Putamen (tissue), 1 donor: ENCODE results near the gene ABCC6.
A peak's percentile ranks its signal among the peaks of the same experiment; 100 is the strongest.
"Not testable (repeated sequence)": the region's sequence is repeated elsewhere in the genome, so short reads cannot be mapped to it uniquely, and the experiment has no call there.

ENCODE experiments used
- DNase-seq: peaks from one replicate; pipeline ENCODE4 v3.0.0-alpha.2; 2016; ENCODE audit warnings: low spot score

The ABCC6 gene

GRCh38 chr16:16222850-16223661 lies at the start of gene ABCC6:
Gene ABCC6, minus strand, starts transcription at chr16:16223494. Its CDS starts 60 bp downstream, at chr16:16223434.
- DNase-seq, result not testable (repeated sequence)

DNA sequence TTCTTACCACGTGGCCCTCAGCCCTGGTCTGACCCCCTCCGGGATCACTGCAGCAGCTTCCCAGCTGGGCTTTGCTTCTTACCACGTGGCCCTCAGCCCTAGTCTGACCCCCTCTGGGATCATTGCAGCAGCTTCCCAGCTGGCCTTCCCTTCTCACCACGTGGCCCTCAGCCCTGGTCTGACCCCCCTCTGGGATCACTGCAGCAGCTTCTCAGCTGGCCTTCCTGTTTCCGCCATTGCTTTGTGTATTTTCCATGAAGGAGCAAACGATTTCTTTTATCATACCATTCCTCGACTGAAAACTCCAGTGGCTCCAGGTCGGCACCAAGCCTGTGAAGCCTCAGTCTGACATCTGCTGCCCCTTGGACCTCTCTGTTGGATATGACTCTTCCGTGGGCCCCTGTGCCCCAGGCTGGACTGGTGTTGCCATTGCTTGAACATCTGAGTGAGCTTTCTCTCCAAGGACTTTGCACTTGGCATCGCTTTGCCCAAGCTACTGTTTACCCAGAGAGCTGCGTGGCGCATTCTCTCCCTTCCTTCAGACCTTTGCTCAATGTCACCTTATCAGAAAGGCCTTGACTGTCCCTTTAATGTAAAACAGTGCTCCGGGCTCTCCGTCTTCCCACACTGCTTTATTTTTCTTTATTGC lies 49.4 kb upstream of the ABCC6 start:
- DNase-seq, result not testable (repeated sequence)

GRCh38 chr16:16271658-16272057 lies 48.4 kb upstream of the ABCC6 start:
- not testable (repeated sequence) for DNase-seq

DNA sequence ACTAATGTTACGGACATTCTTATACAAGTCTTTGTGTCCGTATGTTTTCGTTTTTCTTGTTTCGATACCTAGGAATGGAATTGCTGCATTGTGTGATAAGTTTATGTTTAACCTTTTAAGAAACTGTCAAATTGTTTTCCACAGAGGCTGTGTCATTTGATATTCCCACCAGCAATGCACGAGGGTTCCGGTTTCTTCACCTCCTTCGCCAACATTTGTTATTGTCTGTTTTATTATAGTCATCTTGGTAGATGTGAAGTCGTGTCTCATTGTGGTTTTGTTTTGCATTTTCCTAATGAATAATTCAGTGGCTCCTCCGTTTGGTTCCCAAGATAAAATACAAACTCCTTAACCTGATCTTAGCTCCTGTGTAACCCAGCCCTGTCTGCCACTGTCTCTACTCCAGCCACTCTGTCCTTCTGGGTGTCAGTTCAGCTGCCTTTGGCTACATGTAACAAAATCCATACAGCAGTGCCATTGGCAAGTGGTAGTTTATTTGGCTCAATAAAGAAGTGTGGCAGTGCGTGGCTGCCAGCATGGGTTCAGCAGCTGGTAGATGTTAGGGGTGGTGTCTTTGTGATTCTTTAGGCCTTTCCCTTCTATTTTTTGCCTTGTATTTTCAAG lies 45.0 kb upstream of the ABCC6 start:
- DNase-seq, result not testable (repeated sequence)

- not testable (repeated sequence) for DNase-seq
Observed at GRCh38 chr16:16267708-16268107, 44.4 kb upstream of the ABCC6 start.

GRCh38 chr16:16265044-16265443 lies 41.8 kb upstream of the ABCC6 start:
- DNase-seq, result not testable (repeated sequence)

DNA sequence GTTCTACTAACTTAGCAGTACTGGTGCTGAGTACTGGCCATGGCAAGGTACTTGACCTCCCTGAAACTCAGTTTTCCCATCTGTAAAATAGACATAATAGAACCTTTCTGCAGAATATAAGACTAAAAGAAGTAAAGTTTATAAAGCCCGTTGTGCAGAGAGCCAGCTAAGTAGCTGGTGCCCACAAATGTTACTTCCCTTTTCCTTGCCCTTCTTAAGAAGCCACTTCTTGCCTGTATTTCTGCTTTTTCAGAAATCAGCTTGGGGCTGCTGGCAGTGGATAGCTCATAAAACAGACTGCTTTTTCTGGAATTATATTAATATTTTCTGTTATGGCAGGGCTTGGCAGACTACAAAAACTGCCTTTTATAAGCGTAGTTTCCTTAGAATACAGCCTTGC lies 40.7 kb upstream of the ABCC6 start:
- not testable (repeated sequence) for DNase-seq

- DNase-seq, result not testable (repeated sequence)
Observed at GRCh38 chr16:16262954-16263555, 39.8 kb upstream of the ABCC6 start.

GRCh38 chr16:16259971-16260370 lies 36.7 kb upstream of the ABCC6 start:
- DNase-seq, result not testable (repeated sequence)

DNA sequence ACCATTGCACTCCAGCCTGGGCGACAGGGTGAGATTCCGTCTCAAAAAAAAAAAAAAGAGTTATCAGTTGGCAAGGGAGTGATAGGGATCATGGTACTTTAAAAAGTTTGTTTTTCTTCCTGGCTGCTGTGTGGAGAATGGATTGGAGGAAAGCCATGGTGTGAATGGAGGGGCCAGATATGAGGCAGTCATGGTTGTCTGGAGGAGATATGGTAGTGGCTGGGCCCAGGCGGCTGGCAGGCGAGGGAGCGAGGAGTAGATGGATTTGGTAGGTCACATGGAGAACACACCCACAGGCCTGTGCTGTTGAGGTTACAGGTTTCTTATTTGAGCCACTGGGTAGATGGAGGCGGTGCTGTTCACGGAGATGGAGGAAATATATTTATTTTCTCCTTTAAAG lies 35.5 kb upstream of the ABCC6 start:
- DNase-seq, result not testable (repeated sequence)

DNA sequence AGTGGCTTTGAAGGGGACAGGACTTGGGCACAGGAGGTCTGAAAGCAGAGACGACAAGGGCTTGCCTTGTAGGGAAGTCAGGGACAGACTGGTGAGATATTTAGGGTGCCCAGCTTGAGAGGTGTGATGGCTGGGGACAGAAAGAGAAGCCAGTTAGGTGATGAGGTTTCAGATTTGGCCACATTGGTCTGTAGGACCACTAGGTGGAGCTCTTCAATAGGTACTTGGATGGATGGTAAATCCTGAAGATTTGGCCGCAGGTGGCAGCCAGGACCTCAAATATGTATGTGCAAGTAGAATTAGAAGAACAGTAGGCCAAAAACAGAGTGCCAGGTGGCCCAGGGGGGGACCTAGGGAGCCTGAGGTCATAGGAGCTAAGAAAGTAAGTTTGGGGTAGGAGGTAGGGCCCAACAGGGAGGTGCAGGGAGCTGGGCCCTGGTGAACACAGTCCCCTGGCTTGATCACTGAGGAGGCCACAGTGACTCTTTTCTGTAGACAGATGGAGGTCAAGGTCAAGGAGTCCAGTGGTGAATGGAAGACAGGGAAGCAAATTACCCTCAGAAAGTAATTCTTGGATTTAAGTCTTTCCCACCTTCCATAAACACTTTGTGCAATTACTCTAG lies 34.1 kb upstream of the ABCC6 start:
- DNase-seq, result not testable (repeated sequence)

DNA sequence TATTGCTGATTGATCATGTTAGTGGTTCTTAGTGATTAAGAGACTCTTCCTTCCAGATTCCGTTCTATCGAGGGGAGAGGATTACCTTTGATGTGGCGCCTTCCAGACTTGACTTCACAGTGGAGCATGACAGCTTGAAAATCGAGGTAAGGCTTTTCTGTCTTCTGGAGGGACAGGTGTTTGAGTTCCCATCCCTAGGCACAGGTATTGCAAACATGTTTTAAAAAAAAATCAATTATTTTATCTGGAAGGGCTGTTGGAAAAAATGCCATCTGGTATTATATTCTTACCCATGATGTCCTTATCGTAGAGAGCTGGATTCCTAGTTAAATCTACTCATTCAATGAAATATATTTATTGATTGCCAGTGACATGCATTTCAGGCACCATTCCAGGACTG lies 29.1 kb upstream of the ABCC6 start:
- DNase-seq, result not testable (repeated sequence)

GRCh38 chr16:16249621-16250330 lies 26.5 kb upstream of the ABCC6 start:
- DNase-seq, result not testable (repeated sequence)

GRCh38 chr16:16247439-16247838 lies 24.1 kb upstream of the ABCC6 start:
- DNase-seq, result not testable (repeated sequence)

DNA sequence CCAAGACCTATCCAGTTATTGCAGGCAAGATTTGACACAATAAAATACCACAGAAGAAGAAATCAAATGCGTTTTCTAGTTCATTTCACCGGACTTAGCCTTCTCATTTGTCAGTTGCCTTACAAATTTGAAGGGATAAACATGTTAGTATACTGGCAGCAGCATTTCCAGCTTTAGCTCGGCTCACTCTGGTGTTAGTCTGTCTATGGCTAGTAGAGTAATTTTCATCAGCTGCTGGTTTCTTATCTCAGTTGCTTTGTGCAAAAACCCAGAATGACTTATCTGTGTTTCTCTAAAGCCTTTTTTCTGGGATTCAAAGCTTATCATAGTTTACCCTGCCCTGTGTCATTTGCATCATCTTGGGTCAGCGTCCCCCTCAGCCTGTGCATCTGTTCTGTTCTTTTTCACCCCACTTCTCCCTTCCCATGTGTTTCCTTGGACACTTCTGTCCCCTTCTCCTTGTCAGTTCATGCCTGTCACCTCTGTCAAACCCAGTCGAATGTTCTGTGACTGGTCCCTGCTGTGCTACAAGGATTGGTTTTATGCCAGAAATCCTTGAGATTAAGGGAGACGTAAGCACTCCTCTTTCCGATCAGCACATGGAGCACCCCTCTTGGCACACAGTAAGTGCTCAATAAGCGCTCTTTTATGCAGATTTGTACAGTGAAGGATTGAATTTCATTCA lies 23.4 kb upstream of the ABCC6 start:
- DNase-seq, result not testable (repeated sequence)

- not testable (repeated sequence) for DNase-seq
Observed at GRCh38 chr16:16243886-16244285, 20.6 kb upstream of the ABCC6 start.

GRCh38 chr16:16240667-16241066 lies 17.4 kb upstream of the ABCC6 start:
- DNase-seq, result not testable (repeated sequence)

- DNase-seq, result not testable (repeated sequence)
Observed at GRCh38 chr16:16237738-16238137, 14.4 kb upstream of the ABCC6 start.

- peak; percentile 56 for DNase-seq
Observed at GRCh38 chr16:16237071-16237470, 13.8 kb upstream of the ABCC6 start.

DNA sequence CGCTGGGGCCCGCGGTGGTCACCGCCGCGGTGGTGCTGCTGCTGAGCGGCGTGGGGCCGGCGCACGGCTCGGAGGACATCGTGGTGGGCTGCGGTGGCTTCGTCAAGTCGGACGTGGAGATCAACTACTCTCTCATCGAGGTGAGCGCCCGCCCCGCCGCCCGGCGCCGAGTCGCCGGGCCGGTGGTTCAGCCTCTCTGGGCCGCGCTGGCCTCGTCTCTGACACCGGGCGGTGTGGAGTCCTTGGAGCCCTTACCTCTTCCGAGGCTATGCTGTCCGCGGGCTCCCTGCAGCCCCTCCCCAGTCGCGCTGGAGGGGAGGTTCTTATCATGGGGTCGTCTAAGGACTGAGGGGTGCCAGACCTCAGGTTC lies 9.4 kb upstream of the ABCC6 start:
- not testable (repeated sequence) for DNase-seq
